Endothelial cell of umbilical vein (primary cell): ENCODE measurements around the gene TUBA1A. TPM values are rescaled to one million over a fixed set of nuclear protein-coding genes. Genes with fewer than 3 reads are reported as not detected.
"Not testable (repeated sequence)": the region's sequence is repeated elsewhere in the genome, so short reads cannot be mapped to it uniquely, and the experiment has no call there.

Experiments
- BruUV-seq: library from RNA; stranded (reverse); fragments of 400-500 nt; replicated peaks from 2 replicates; lab custom pipeline; 2021; lab: Mats Ljungman, UMichigan
- CTCF ChIA-PET: fragments of 300-600, 350-600 bp; sonication (Branson Sonifier 250); formaldehyde crosslinking; loops from one replicate; lab custom pipeline; 2021; ENCODE audit warnings: antibody characterized with exemption, inconsistent platforms; lab: Charles Lee
- POLR2A ChIA-PET: fragments of 300-600, 350-600 bp; sonication (Branson Sonifier 250); formaldehyde crosslinking; loops from one replicate; lab custom pipeline; 2021; ENCODE audit warnings: antibody characterized with exemption, inconsistent platforms; lab: Charles Lee
- DNase-seq: peaks from one replicate; pipeline ENCODE4 v3.0.0-alpha.2; 2011; ENCODE audit warnings: low read depth, low spot score
- FAIRE-seq: peaks from 2 replicates; lab custom pipeline; 2011; peaks lifted over from hg19 to GRCh38; lab: Jason Lieb, UNC
- H2AFZ ChIP-seq: 2 replicates; pipeline ENCODE4 v1.6.0; 2012; ENCODE audit warnings: low read depth, low read length, control low read depth, inconsistent platforms
- H3K27ac ChIP-seq: 2 replicates; pipeline ENCODE4 v1.5.1; 2011; ENCODE audit warnings: low read depth, mild to moderate bottlenecking, control low read depth, low read length, moderate library complexity; ENCODE audit not compliant: insufficient read depth
- H3K27me3 ChIP-seq, 2 experiments: 2 replicates each; pipeline versions ENCODE4 v1.6.0 to v1.6.1; 2011; ENCODE audit warnings: low read length in 2 of 2, mixed read lengths in 1 of 2; ENCODE audit not compliant: control insufficient read depth in 2 of 2, insufficient read depth in 2 of 2
- H3K36me3 ChIP-seq, 2 experiments: 2 replicates in 1 of 2; 3 replicates in 1 of 2; pipeline ENCODE4 v1.5.1; 2011; ENCODE audit warnings: low read length in 2 of 2, mild to moderate bottlenecking in 1 of 2, moderate library complexity in 1 of 2; ENCODE audit not compliant: control insufficient read depth in 2 of 2, insufficient read depth in 2 of 2; ENCODE audit errors: extremely low read depth in 1 of 2
- H3K4me1 ChIP-seq: 3 replicates; pipeline ENCODE4 v1.5.1; 2011; ENCODE audit warnings: mild to moderate bottlenecking, low read length; ENCODE audit not compliant: control insufficient read depth, insufficient read depth; ENCODE audit errors: extremely low read depth
- H3K4me2 ChIP-seq: 2 replicates; pipeline ENCODE4 v1.6.1; 2011; ENCODE audit warnings: low read length, control low read depth, mixed read lengths; ENCODE audit not compliant: insufficient read depth
- H3K4me3 ChIP-seq, 3 experiments: fragments of 200-600 bp in 1 of 3; sonication (generic), shearing (Covaris generic) in 1 of 3; replicated peaks in 1 of 3; 2 replicates each; pipeline ENCODE4 v1.5.1; 2011 to 2016; ENCODE audit warnings: control low read depth in 3 of 3, low read length in 3 of 3, mild to moderate bottlenecking in 2 of 3, inconsistent platforms in 1 of 3, low read depth in 1 of 3, moderate library complexity in 1 of 3; ENCODE audit not compliant: insufficient read depth in 1 of 3
- H3K79me2 ChIP-seq: 2 replicates; pipeline ENCODE4 v1.6.0; 2012; ENCODE audit warnings: low read length, inconsistent platforms; ENCODE audit not compliant: control insufficient read depth, insufficient read depth
- H3K9ac ChIP-seq: replicated peaks from 2 replicates; pipeline ENCODE3; 2011; ENCODE audit warnings: low read length, control low read depth; ENCODE audit not compliant: insufficient read depth; ENCODE audit errors: extremely low read depth
- H3K9me1 ChIP-seq: replicated peaks from 3 replicates; pipeline ENCODE4 v1.6.0; 2011; ENCODE audit warnings: mild to moderate bottlenecking, low read length; ENCODE audit not compliant: control insufficient read depth, insufficient read depth; ENCODE audit errors: extremely low read depth
- H3K9me3 ChIP-seq: replicated peaks from 2 replicates; pipeline ENCODE4 v1.5.1; 2012; ENCODE audit warnings: low read length, inconsistent platforms; ENCODE audit not compliant: control insufficient read depth, insufficient read depth
- H4K20me1 ChIP-seq: replicated peaks from 2 replicates; pipeline ENCODE3; 2011; ENCODE audit warnings: mild to moderate bottlenecking, low read length; ENCODE audit not compliant: control insufficient read depth, insufficient read depth; ENCODE audit errors: extremely low read depth
- CTCF ChIP-seq, 2 donors: IDR thresholded peaks; 1 replicate in 1 of 2; 2 replicates in 1 of 2; pipeline ENCODE4 v1.5.1; 2011; ENCODE audit warnings: low read length in 2 of 2, mild to moderate bottlenecking in 2 of 2, moderate library complexity in 2 of 2, control low read depth in 1 of 2, inconsistent platforms in 1 of 2, low read depth in 1 of 2; ENCODE audit not compliant: insufficient read depth in 1 of 2; ENCODE audit errors: extremely low read depth in 1 of 2
- EZH2 ChIP-seq: IDR thresholded peaks from 2 replicates; pipeline ENCODE4 v1.6.1; 2012; ENCODE audit warnings: borderline replicate concordance, low read depth, mild to moderate bottlenecking, moderate library complexity, low read length, inconsistent platforms; ENCODE audit not compliant: severe bottlenecking
- FOS ChIP-seq: IDR thresholded peaks from 2 replicates; pipeline ENCODE4 v1.6.1; 2011; ENCODE audit warnings: mild to moderate bottlenecking, low read length, moderate library complexity, borderline replicate concordance; ENCODE audit not compliant: insufficient read depth
- GATA2 ChIP-seq: IDR thresholded peaks from 2 replicates; pipeline ENCODE4 v1.7.0; 2011; ENCODE audit warnings: low read depth, mild to moderate bottlenecking, moderate library complexity, mixed read lengths, low read length; ENCODE audit not compliant: insufficient read length, insufficient read depth
- JUN ChIP-seq: IDR thresholded peaks from 2 replicates; pipeline ENCODE4 v1.6.1; 2011; ENCODE audit warnings: borderline replicate concordance, low read depth; ENCODE audit not compliant: insufficient read length, insufficient read depth
- MAX ChIP-seq: IDR thresholded peaks from 2 replicates; pipeline ENCODE4 v1.6.1; 2011; ENCODE audit not compliant: insufficient read depth, insufficient read length
- MYC ChIP-seq: IDR thresholded peaks from one replicate; pipeline ENCODE4 v1.6.1; 2011; ENCODE audit warnings: mild to moderate bottlenecking, low read depth, low read length
- POLR2A ChIP-seq: IDR thresholded peaks from 2 replicates; pipeline ENCODE4 v1.6.1; 2012; ENCODE audit warnings: low read depth, mild to moderate bottlenecking, control low read depth, low read length
- POLR2AphosphoS5 ChIP-seq: IDR thresholded peaks from 2 replicates; pipeline ENCODE4 v1.6.1; 2012; ENCODE audit warnings: low read depth, mild to moderate bottlenecking, control low read depth, low read length, moderate library complexity; ENCODE audit not compliant: insufficient read depth
- dilution Hi-C: fragments of 300-500 bp; cut with MboI; formaldehyde crosslinking; loops from one replicate; pipeline ENCODE4 v1.15.0; 2019; ENCODE audit warnings: low sequenced_read_pairs; ENCODE audit not compliant: extremely low pct_ligation_motif_present
- intact Hi-C: fragments of 100-400 bp; cut with micrococcal nuclease; formaldehyde crosslinking; loops from one replicate; pipeline ENCODE4 v1.10.0; 2022
- polyA plus RNA-seq, 4 experiments: library from polyadenylated mRNA; depleted of rRNA in 3 of 4; stranded (reverse) in 3 of 4; unstranded in 1 of 4; fragments of >200 nt; gene quantifications; 2 replicates each; pipeline versions ENCODE4 v1.2.1 to v1.2.3, GENCODE V29; 2011 to 2012; ENCODE audit warnings: missing spikeins in 1 of 4
- total RNA-seq: library from RNA; stranded (reverse); gene quantifications from 2 replicates; pipeline ENCODE4 v1.2.3, GENCODE V29; 2021

The TUBA1A gene
- total and polyA plus RNA-seq, 2 donors (not counting 3 experiments of a cell fraction or from before 2014, with no cell fraction given) = 740 to 2,429 TPM

DNA sequence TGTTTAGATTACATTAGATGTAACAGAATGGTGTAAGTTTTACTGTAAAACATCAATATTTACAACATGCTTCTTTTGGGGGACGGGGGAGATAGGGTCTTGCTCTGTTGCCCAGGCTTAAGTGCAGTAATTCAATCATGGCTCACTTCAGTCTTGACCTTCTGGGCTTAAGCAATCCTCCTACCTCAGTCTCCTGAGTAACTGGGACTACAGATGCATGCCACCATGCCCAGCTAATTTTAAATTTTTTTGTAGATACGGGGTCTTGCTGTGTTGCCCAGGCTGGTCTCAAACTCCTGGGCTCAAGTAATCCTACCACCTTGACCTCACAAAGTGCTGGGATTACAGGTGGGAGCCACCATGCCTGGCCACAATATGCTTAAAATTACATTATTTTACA, 23.8 kb downstream of the TUBA1A start:
- H3K36me3 ChIP-seq = no peaks in the 10 kb centered on the region
- intact Hi-C loops = no loop called here
- H3K27ac ChIP-seq = no peak overlapping the region
- no peak overlapping the region for H3K9ac ChIP-seq
- no peak overlapping the region for H3K4me3 ChIP-seq
- POLR2A ChIA-PET = interaction anchor here (0.6 to 1.2 kb wide), 2 partner anchors 34 to 36 kb away, joined by 3 to 4 read pairs; partner anchors contain the start of gene TUBA1B
- dilution Hi-C loops = no loop called here
- H3K4me2 ChIP-seq = no peak overlapping the region
- no peaks in the 10 kb centered on the region for H3K4me1 ChIP-seq
- H2AFZ ChIP-seq = no peak overlapping the region
- no peaks in the 10 kb centered on the region for H3K79me2 ChIP-seq
- FAIRE-seq (no peak), DNase-seq (no peak)
- no peaks in the 10 kb centered on the region for H4K20me1 ChIP-seq
- no peaks in the 10 kb centered on the region for H3K9me1 ChIP-seq
- BruUV-seq = no TSS peak
- CTCF ChIA-PET = interaction anchor here (0.9 to 1.5 kb wide), 2 partner anchors 25 to 61 kb away, joined by 3 read pairs; no protein-coding TSS in a partner anchor
- TF ChIP-seq POLR2AphosphoS5 (no peak), FOS (no peak), MYC (no peak), JUN (no peak), CTCF (IDR thresholded peaks at IDR 0.05; ENCODE audit: extremely low read depth in 1 of 2, insufficient read depth in 1 of 2, low read depth in 1 of 2, low read length in 2 of 2) (no peak), MAX (no peak), EZH2 (no peak), POLR2A (no peak), GATA2 (no peak)
- H3K27me3 ChIP-seq = peaks cover 0 to 6% of the 10 kb centered on the region in 2 experiments
- no peaks in the 10 kb centered on the region for H3K9me3 ChIP-seq

DNA sequence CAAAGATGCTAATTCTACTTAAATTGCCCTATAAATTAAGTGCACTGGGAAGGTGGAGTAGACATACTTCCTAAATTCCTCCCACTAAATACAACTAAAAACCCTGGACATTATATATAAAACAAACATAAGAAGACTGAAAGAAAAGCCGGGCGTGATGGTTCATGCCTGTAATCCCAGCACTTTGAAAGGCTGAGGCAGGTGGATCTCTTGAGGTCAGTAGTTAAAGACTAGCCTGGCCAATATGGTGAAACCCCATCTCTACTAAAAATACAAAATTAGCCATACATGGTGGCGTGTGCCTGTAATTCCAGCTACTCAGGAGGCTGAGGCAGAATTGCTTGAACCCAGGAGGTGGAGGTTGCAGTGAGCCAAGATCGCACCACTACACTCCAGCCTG, 27.0 kb downstream of the TUBA1A start:
- dilution Hi-C loops, H3K9me1 ChIP-seq, BruUV-seq, POLR2A ChIA-PET, H3K4me1 ChIP-seq, H3K36me3 ChIP-seq, H3K79me2 ChIP-seq, H3K27ac ChIP-seq, H3K4me3 ChIP-seq, CTCF ChIA-PET, H3K9me3 ChIP-seq, DNase-seq, H3K27me3 ChIP-seq, H4K20me1 ChIP-seq, H3K9ac ChIP-seq, H2AFZ ChIP-seq, FAIRE-seq, H3K4me2 ChIP-seq, intact Hi-C loops: not testable (repeated sequence)
